HG02973 (cell line): Measurements from ENCODE around the gene S100G.
"Not testable (repeated sequence)": the region's sequence is repeated elsewhere in the genome, so short reads cannot be mapped to it uniquely, and the experiment has no call there.

Source experiments
- ATAC-seq: cut with Tn5 transposase; IDR thresholded peaks from one replicate; pipeline ENCODE4 v1.9.1; 2021; ENCODE audit warnings: moderate library complexity; ENCODE audit not compliant: unreplicated experiment

Gene S100G

GRCh38 chrX:16649858-16650257 is at the start of gene S100G:
Gene S100G, plus strand, starts transcription at chrX:16650158. Its CDS starts 849 bp downstream, at chrX:16651007.
- no peak for ATAC-seq

- no peak for ATAC-seq
Measured at GRCh38 chrX:16601885-16602284, 48.1 kb upstream of the S100G start.

- ATAC-seq, result not testable (repeated sequence)
Measured at GRCh38 chrX:16603235-16603634, 46.7 kb upstream of the S100G start.

- ATAC-seq, result no peak
Measured at GRCh38 chrX:16603822-16604221, 46.1 kb upstream of the S100G start.

DNA sequence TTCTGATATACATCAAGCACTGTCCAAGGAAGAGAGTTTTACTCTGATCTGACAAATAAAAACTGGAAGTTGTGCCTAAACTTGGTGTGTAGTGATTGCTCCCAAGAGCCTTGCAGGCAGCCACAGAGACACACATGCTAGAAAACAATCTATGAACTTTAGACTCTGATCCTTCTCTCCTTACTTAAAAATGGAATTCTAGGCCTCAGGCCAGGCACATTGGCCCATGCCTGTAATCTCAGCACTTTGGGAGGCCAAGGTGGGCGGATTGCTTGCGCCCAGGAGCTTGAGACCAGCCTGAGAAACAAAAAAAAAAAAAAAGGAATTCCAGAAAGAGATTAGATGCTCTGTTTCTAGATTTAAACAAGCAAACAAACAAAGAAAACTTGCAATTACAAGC is 45.6 kb upstream of the S100G start:
- no peak for ATAC-seq

- ATAC-seq, result no peak
Measured at GRCh38 chrX:16606142-16606720, 43.7 kb upstream of the S100G start.

DNA sequence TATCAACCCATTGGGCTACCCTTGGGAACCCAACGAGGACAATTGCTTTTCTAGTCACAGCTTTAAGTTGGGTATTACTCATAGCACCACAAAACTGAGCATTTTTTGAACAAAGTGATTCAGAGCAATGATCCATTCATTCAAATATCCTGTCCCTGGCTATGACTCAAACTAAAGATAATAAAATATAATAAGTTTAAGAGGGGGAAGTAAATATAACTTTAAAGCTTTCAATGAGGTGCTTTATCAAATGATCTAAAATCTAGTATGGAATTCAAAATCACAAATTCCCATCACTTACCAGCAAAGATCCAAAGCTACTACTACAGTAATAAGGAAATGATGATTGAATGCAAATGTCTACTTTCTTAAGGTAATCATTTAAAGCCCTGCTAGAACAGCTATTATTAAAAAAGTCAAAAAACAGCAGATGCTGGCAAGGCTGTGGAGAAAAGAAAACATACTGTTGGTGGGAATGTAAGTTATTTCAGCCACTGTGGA is 39.8 kb upstream of the S100G start:
- no peak for ATAC-seq

- ATAC-seq, result not testable (repeated sequence)
Measured at GRCh38 chrX:16610654-16611053, 39.3 kb upstream of the S100G start.

DNA sequence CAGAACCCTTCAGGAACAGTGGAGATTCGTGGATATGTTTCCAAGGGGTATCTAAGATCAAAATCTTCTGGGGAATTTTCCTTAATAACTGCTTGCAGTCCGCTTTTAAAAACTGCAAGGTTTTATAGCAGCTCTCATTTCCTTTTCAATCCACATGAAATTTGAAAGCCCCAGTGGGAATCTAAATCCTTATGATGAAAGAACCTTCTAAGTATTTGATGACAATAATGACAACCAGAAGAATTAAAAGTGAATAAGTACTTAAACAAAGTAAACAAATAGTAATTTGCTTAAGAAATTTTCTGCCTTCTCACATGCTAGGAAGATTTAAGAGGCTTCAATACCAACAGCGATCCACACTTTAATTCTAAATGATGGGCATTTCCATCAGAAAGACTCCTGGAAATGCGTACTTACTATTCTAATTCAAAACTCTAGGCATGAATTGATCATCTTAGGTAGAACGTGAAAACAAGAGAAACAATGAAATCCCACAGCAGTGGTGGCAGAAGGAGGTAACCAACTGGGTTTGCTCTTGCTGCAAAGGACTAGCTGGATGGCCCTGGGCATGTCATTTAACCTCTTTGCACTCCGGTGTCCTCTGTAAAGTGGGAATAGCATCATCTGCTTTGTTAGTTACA is 37.6 kb upstream of the S100G start:
- no peak for ATAC-seq

GRCh38 chrX:16617382-16617781 is 32.6 kb upstream of the S100G start:
- no peak for ATAC-seq

DNA sequence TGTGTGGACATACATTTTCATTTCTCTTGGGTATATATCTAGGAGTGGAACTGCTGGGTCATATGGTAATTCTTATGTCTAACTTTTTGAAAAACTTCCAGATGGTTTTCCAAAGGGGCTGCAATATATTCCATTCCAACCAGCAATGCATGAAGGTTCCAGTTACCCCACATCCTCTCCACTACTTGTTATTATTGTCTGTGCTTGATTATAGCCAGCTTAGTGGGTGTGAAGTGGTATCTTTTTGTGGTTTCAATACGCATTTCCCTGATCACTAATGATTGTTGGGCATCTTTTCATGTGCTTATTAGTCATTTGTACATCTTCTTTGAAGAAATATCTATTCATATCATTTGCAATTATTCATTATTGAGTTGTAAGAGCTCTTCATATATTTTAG is 31.5 kb upstream of the S100G start:
- ATAC-seq, result no peak

- no peak for ATAC-seq
Measured at GRCh38 chrX:16619024-16619423, 30.9 kb upstream of the S100G start.

DNA sequence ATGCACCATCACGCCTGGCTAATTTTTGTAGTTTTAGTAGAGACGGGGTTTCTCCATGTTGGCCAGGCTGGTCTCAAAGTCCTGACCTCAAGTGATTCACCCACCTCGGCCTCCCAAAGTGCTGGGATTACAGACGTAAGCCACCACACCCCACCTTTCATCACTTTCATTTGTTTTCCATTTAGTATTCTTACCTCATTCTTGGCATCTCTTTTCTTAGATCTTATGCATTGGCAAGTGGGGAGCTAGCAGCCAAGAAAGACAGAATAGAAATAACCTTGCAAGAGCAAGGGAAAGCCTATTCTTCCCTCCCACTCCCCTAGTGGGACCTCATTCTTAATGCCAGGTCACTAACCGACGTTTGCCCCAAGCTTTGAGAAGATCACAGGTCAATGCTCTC is 21.4 kb upstream of the S100G start:
- ATAC-seq, result not testable (repeated sequence)

DNA sequence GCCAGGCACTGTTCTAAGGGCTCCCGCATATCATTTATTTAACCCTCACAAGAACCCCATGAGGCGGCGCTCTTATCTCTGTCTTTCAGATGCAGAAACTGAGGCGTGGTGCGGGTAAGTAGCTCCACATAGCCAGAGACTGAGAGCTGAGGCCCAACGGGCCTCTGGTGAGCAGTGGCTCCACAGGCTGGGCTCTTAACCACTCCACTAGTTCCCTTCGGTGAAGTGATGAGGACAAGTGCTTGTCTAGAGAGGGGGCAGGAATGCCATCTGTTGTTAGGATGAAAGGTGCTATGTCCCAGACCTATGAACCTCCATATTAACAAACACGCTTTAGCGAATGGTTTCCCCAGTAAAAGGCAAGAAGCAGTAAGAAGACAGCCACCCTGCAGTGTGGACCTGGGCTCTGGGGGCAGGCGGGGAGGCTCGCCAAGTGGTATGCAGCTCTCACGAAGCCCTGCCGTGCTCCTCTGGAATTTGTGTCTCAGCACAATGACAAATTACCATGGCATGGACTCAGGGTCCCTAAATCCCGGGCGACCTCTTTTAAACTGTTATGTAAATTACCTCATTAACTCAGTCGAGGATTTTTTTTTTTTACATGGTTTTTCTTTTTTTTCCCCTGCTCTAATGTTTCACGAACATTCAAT is 20.9 kb upstream of the S100G start:
- no peak for ATAC-seq

DNA sequence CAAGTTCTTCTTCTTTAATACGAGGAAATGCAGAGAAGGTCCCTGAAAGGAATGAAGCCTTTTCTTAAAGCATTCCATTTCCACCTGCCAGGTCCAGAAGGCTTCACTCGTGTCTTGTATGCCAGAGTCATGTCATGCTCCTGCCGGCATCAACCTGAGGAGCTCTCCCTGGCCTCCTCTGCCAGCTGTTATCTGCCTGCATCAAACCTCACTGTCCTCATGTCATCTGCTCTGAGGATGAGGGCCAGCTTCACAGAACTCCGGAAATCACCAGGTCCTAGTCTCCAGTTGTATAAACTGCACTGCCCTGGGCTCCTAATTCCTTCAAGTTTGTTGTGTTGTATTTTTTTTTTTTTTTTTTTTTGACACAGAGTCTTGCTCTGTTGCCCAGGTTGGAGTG is 20.0 kb upstream of the S100G start:
- no peak for ATAC-seq

DNA sequence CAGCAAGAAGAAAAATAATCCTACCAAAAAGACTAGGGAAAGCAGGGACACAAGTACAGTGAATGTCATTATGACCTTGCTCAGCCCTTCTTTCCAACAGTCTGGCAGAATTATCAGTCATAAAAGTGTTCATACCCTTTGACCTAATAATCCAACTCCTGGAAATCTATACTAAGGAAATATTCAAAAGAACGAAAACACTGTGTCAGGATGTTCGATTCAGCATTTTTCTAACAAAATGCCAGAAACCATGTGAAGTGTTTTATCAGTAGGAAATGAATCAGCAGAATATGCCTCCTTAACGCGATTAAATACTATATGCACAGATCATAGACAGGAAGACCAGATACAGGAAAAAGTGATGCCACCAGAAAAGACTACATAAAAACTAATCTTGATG is 16.2 kb upstream of the S100G start:
- ATAC-seq, result no peak

DNA sequence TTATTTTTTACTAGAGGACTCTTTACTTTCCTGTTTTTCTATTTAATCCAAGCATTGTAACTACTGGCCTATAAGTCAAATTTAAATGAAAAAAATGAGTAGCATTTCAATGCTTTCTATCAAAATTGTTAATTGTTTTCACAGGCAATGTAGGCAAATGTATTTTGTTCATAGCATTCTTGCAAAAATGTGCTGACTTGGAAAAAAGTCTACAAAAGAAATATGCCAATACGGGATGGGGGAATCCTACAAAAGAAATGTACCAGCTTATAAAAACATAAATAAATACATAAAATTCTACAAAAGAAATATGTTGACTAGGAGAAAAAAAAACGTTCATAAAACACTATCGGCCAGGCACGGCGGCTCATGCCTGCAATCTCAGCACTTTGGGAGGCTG is 14.9 kb upstream of the S100G start:
- ATAC-seq, result no peak

DNA sequence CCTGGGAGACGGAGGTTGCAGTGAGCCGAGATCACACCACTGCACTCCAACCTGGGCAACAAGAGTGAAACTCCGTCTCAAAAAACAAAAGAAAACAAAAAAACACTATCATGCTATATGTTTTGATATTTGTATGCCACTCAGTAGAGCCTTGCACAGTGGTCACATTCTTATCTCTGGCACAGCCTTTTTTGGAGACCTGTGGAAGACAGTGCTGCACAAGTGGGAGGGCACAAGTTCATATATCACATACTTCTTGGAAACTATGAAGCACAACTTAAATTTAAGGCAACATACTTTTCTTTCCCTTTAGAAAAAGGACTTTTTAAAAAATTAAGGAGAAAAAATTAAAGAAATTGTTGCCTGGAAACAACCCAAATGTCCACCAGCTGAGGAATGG is 14.4 kb upstream of the S100G start:
- ATAC-seq, result no peak

DNA sequence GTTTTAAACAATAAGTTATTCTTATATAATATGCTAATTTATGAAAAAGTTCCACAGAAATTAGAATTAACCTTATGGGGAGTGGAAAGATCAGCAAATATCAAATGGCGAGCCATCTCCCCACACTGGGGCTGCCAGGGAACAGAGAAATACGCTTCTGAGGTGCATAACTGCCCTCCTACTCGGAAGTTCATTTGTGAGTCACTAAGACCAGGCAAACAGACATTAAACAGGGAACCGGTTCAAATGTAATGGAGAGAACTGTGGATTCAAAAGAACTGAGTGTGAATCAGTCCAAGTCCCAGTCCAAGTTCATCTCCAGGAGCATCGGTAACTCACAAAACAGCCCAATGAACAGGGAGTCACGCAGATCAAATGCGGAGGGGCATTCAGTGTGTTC is 11.4 kb upstream of the S100G start:
- ATAC-seq, result no peak

GRCh38 chrX:16639966-16640365 is 10.0 kb upstream of the S100G start:
- no peak for ATAC-seq

DNA sequence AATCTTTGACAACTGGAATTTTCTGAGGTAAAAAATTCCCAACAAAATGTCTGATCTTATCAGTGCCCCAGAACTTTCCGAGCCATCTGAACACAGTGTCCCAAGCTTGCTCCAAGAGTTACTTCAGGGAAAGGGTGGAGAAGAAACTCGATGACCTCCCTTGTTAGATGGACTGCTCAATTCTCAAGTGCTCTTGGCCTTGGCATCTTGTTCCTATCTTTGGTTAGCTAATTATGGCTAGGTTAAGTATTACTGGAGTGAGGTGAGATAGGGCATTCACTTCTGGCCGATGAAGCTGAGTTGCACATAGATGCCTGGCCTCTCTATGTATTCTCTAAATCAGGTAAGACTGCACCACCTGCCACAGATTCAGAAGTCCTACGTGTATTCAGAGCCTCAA is 9.1 kb upstream of the S100G start:
- ATAC-seq, result no peak

DNA sequence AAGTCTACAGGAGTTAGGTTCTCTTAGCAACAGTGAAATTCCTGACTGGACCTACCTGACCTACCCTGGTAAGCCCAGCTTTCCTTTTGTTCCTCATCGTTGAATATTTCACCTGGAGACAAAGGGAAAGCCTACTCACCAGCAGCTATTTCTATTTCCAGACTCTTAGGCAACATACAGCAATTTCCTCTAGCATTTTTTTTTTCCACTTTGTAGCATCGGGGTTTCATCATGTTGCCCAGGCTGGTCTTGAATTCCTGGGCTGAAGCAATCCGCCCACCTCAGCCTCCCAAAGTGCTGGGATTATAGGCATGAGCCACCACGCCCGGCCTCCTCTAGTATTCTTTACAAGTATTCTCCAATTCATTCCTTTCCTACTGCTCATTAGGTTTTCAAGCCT is 6.8 kb upstream of the S100G start:
- no peak for ATAC-seq
